Thyroid gland (tissue), 4 donors: ENCODE measurements around the gene TDG. TPM values are rescaled to one million over a fixed set of nuclear protein-coding genes. Genes with fewer than 3 reads are reported as not detected.

ENCODE experiments used
- DNase-seq, 2 donors: peaks; one replicate each; pipeline ENCODE4 v3.0.0-alpha.2; 2019
- H3K27ac ChIP-seq, 3 donors: fragments of 200-600 bp; sonication (generic); 1 replicate in 2 of 3; 2 replicates in 1 of 3; pipeline ENCODE4 v1.5.1; 2016 to 2019; ENCODE audit warnings: mild to moderate bottlenecking in 1 of 3, moderate library complexity in 1 of 3
- H3K27me3 ChIP-seq: fragments of 200-600 bp; sonication (generic); one replicate; pipeline ENCODE4 v1.5.1; 2019
- H3K36me3 ChIP-seq, 2 donors: fragments of 200-600 bp; sonication (generic); one replicate each; pipeline ENCODE4 v1.5.1; 2016 to 2019
- H3K4me1 ChIP-seq, 2 donors: fragments of 200-600 bp; sonication (generic); one replicate each; pipeline ENCODE4 v1.5.1; 2017 to 2019
- H3K4me3 ChIP-seq, 3 donors: fragments of 200-600 bp; sonication (generic); replicated peaks in 1 of 3; 1 replicate in 2 of 3; 2 replicates in 1 of 3; pipeline ENCODE4 v1.5.1; 2016; ENCODE audit warnings: mild to moderate bottlenecking in 1 of 3
- H3K9me3 ChIP-seq: fragments of 200-600 bp; sonication (generic); one replicate; pipeline ENCODE4 v1.5.1; 2017
- POLR2A ChIP-seq, 2 donors: fragments of 450-650 bp; IDR thresholded peaks; one replicate each; pipeline ENCODE4 v1.6.1; 2017; ENCODE audit warnings: antibody characterized with exemption in 2 of 2, mild to moderate bottlenecking in 2 of 2, moderate library complexity in 1 of 2
- WGBS, 2 donors: methylation state at CpG; one replicate each; pipeline ENCODE4 v1.1.5; 2017; 5-methylcytosine and 5-hydroxymethylcytosine counted together
- intact Hi-C: fragments of 100-400 bp; cut with DNase I; formaldehyde crosslinking; loops from one replicate; pipeline ENCODE4 v1.15.1; 2023
- total RNA-seq, 4 donors: library from RNA; depleted of rRNA; stranded (reverse); fragments of >200 nt; gene quantifications; one replicate each; pipeline ENCODE4 v1.2.3, GENCODE V29; 2016
- TF ChIP-seq, protein P1 (sequence below), 6 experiments: fragments of 200-600 bp in 3 of 6; fragments of 450-650 bp in 3 of 6; sonication (generic) in 3 of 6; IDR thresholded peaks; one replicate each; pipeline ENCODE4 v1.5.1; 2016 to 2019; ENCODE audit warnings: antibody characterized with exemption in 6 of 6, mild to moderate bottlenecking in 2 of 6, inconsistent platforms in 1 of 6, moderate library complexity in 1 of 6

TDG gene
- total RNA-seq, 4 donors from 2014 or later = 20.5 to 33.1 (median 28.2) TPM

GRCh38 chr12:103933237-103933636 lies 32.4 kb upstream of the TDG start:
- 44 to 53% methylated on average over 2 of the region's 2 CpGs for WGBS, 2 donors
- Histone ChIP-seq H3K36me3 (peaks cover 39 to 54% of the 10 kb centered on the region in 2 donors), H3K4me1 (peaks cover 39 to 49% of the 10 kb centered on the region in 2 donors)

DNA sequence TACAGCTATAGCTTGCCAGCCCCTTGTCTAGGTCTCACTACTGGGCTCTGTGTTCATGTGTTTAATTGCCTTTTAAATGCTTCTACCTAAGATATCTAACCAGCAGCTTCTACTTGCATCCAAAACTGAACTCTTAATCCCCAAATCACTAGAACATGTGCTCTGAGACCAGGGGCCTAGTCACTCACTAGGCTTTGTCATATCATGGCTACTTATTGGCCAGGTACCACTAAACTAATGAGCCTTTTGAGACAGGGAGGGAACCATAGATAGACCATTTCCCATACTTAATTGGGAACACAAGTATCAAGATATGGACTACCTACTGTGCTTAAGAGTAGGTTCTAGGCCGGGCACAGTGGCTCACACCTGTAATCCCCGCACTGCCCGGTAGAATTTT lies 29.0 kb upstream of the TDG start:
- TF ChIP-seq, protein P1, sequence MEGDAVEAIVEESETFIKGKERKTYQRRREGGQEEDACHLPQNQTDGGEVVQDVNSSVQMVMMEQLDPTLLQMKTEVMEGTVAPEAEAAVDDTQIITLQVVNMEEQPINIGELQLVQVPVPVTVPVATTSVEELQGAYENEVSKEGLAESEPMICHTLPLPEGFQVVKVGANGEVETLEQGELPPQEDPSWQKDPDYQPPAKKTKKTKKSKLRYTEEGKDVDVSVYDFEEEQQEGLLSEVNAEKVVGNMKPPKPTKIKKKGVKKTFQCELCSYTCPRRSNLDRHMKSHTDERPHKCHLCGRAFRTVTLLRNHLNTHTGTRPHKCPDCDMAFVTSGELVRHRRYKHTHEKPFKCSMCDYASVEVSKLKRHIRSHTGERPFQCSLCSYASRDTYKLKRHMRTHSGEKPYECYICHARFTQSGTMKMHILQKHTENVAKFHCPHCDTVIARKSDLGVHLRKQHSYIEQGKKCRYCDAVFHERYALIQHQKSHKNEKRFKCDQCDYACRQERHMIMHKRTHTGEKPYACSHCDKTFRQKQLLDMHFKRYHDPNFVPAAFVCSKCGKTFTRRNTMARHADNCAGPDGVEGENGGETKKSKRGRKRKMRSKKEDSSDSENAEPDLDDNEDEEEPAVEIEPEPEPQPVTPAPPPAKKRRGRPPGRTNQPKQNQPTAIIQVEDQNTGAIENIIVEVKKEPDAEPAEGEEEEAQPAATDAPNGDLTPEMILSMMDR (IDR thresholded peaks at IDR 0.05) = no peak
- TF ChIP-seq POLR2A (IDR thresholded peaks at IDR 0.05) = no peak
- Histone ChIP-seq H3K36me3 (peaks cover 73 to 88% of the 10 kb centered on the region in 2 donors), H3K27ac (no peak overlapping the region), H3K27me3 (no peaks in the 10 kb centered on the region), H3K9me3 (no peaks in the 10 kb centered on the region), H3K4me1 (peaks cover 37 to 43% of the 10 kb centered on the region in 2 donors), H3K4me3 (no peak overlapping the region)
- intact Hi-C loops = no loop called here
- no peak for DNase-seq
- 95 to 99% methylated on average over 3 of the region's 3 CpGs for WGBS, 2 donors

More at GRCh38 chr12:103933237-103933636, 32.4 kb upstream of the TDG start:
- no peak for TF ChIP-seq POLR2A (IDR thresholded peaks at IDR 0.05)
- TF ChIP-seq, protein P1 (IDR thresholded peaks at IDR 0.05) = no peak
- Histone ChIP-seq H3K27ac (peak overlapping the region in 2 of 3 donors; percentile 47 to 93), H3K9me3 (no peaks in the 10 kb centered on the region), H3K27me3 (no peaks in the 10 kb centered on the region), H3K4me3 (no peak overlapping the region)
- peak in 1 of 2 donors; percentile 26 for DNase-seq
- intact Hi-C loops = no loop called here

DNA sequence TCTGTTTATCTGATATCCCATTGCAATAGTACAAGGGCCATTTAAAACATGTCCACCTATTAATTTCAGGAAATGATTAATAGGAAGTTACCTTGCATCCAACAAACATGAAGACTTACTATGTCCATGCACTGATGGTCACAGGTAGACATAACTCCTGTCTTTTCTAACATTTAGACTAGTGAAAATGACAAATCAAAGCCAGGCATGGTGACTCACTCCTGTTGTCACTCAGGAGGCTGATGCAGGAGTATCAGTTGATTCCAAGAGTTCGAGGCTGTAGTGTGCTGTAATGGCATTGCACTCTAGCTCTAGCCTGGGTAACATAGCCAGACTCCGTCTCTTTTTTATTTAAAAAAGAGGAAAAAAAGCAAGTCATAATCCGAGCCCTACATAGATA lies 20.7 kb upstream of the TDG start:
- Histone ChIP-seq H3K36me3 (peaks cover 89 to 100% of the 10 kb centered on the region in 2 donors), H3K4me3 (no peak overlapping the region), H3K27me3 (no peaks in the 10 kb centered on the region), H3K27ac (no peak overlapping the region), H3K4me1 (no peaks in the 10 kb centered on the region), H3K9me3 (no peaks in the 10 kb centered on the region)
- intact Hi-C loops = loop anchor here (10.0 kb wide), 1 partner anchor 160 kb away; no protein-coding TSS in a partner anchor
- no peak for TF ChIP-seq POLR2A (IDR thresholded peaks at IDR 0.05)
- TF ChIP-seq, protein P1 (IDR thresholded peaks at IDR 0.05) = no peak
- no peak for DNase-seq
- WGBS, 2 donors = 88 to 93% methylated on average over 3 of the region's 3 CpGs

DNA sequence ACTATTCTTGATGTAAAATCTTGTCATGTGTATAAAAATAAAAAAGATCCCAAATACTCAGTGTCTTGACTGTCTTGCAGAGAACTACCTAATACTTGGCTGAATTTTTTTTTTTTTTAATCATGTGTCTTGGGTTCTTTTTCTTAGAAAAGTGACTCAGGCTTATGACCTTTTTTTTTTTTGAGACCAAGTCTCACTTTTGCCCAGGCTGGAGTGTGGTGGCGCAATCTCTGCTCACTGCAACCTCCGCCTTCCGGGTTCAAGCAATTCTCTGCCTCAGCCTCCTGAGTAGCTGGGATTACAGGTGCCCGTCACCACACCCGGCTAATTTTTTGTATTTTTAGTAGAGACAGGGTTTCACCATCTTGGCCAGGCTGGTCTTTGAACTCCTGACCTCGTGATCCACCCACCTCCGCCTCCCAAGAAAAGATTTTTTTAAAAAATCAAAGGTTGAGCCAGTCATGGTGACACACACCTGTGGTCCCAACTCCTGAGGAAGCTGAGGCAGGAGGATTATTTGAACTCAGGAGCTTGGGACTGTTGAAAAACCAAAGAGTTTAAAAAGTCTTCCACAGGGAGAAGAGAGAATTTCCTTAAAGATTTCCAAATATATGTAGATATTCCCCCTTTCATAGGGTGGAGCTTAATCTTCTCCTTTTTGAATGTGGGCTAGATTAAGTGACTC lies 17.7 kb upstream of the TDG start:
- Histone ChIP-seq H3K9me3 (no peaks in the 10 kb centered on the region), H3K4me3 (no peak overlapping the region), H3K4me1 (no peaks in the 10 kb centered on the region), H3K27ac (no peak overlapping the region), H3K27me3 (no peaks in the 10 kb centered on the region), H3K36me3 (peaks cover 80 to 89% of the 10 kb centered on the region in 2 donors)
- intact Hi-C loops = loop anchor here (10.0 kb wide), 1 partner anchor 157 kb away; no protein-coding TSS in a partner anchor
- no peak for DNase-seq
- TF ChIP-seq POLR2A (IDR thresholded peaks at IDR 0.05) = no peak
- TF ChIP-seq, protein P1 (IDR thresholded peaks at IDR 0.05) = no peak
- 97 to 98% methylated on average over 7 of the region's 7 CpGs for WGBS, 2 donors

GRCh38 chr12:103948746-103949406 lies 16.8 kb upstream of the TDG start:
- no peak overlapping the region for H3K4me3 ChIP-seq
- no peaks in the 10 kb centered on the region for H3K9me3 ChIP-seq
- TF ChIP-seq, protein P1 (IDR thresholded peaks at IDR 0.05) = no peak
- TF ChIP-seq POLR2A (IDR thresholded peaks at IDR 0.05) = no peak
- H3K36me3 ChIP-seq = peaks cover 80 to 81% of the 10 kb centered on the region in 2 donors
- no peaks in the 10 kb centered on the region for H3K4me1 ChIP-seq
- intact Hi-C loops = loop anchor here (10.0 kb wide), 1 partner anchor 156 kb away; no protein-coding TSS in a partner anchor
- no peak for DNase-seq
- WGBS, 2 donors = 87 to 88% methylated on average over 13 of the region's 13 CpGs
- H3K27me3 ChIP-seq = no peaks in the 10 kb centered on the region
- no peak overlapping the region for H3K27ac ChIP-seq
